ENCODE results near the gene CLN6.
"Not testable (repeated sequence)": the region's sequence is repeated elsewhere in the genome, so short reads cannot be mapped to it uniquely, and the experiment has no call there.

CLN6 gene

GRCh38 chr15:68206711-68207151 is 22.8 kb downstream of the CLN6 start:
- DNase-seq (ENCODE audit: low spot score), result no peak

GRCh38 chr15:68205954-68206539 is 23.5 kb downstream of the CLN6 start:
- no peak for DNase-seq (ENCODE audit: low spot score)

GRCh38 chr15:68205558-68205944 is 24.0 kb downstream of the CLN6 start:
- no peak for DNase-seq (ENCODE audit: low spot score)

- no peak for DNase-seq (ENCODE audit: low spot score)
Observed at GRCh38 chr15:68204776-68205557, 24.6 kb downstream of the CLN6 start, which contains the start of gene CALML4. Gene CALML4, minus strand, starts transcription at chr15:68205332. Its CDS starts 85 bp downstream, at chr15:68205247.

GRCh38 chr15:68204361-68204760 is 25.2 kb downstream of the CLN6 start:
- DNase-seq (ENCODE audit: low spot score), result no peak

- no peak for DNase-seq (ENCODE audit: low spot score)
Observed at GRCh38 chr15:68203956-68204355, 25.6 kb downstream of the CLN6 start.

GRCh38 chr15:68203486-68203885 is 26.0 kb downstream of the CLN6 start:
- no peak for DNase-seq (ENCODE audit: low spot score)

- DNase-seq (ENCODE audit: low spot score), result not testable (repeated sequence)
Observed at GRCh38 chr15:68202994-68203393, 26.5 kb downstream of the CLN6 start.

GRCh38 chr15:68201879-68202261 is 27.7 kb downstream of the CLN6 start:
- DNase-seq (ENCODE audit: low spot score), result no peak

- DNase-seq (ENCODE audit: low spot score), result no peak
Observed at GRCh38 chr15:68201153-68201878, 28.2 kb downstream of the CLN6 start.

GRCh38 chr15:68200016-68200861 is 29.3 kb downstream of the CLN6 start:
- no peak for DNase-seq (ENCODE audit: low spot score)

- DNase-seq (ENCODE audit: low spot score), result no peak
Observed at GRCh38 chr15:68199340-68199739, 30.2 kb downstream of the CLN6 start.

- no peak for DNase-seq (ENCODE audit: low spot score)
Observed at GRCh38 chr15:68197661-68198437, 31.7 kb downstream of the CLN6 start.

GRCh38 chr15:68197170-68197492 is 32.4 kb downstream of the CLN6 start:
- no peak for DNase-seq (ENCODE audit: low spot score)

GRCh38 chr15:68196445-68197169 is 32.9 kb downstream of the CLN6 start:
- no peak for DNase-seq (ENCODE audit: low spot score)

- DNase-seq (ENCODE audit: low spot score), result no peak
Observed at GRCh38 chr15:68195336-68196112, 34.0 kb downstream of the CLN6 start.

GRCh38 chr15:68192804-68193486 is 36.6 kb downstream of the CLN6 start:
- DNase-seq (ENCODE audit: low spot score), result no peak

GRCh38 chr15:68192117-68192516 is 37.4 kb downstream of the CLN6 start:
- DNase-seq (ENCODE audit: low spot score), result no peak

GRCh38 chr15:68191555-68191954 is 38.0 kb downstream of the CLN6 start:
- DNase-seq (ENCODE audit: low spot score), result no peak
